ENCODE measurements around the gene FPGT. TPM values are rescaled to one million over a fixed set of nuclear protein-coding genes. Genes with fewer than 3 reads are reported as not detected.

Gene FPGT
- polyA plus RNA-seq, 1 experiment = 6.2 TPM

GRCh38 chr1:74205266-74205665 lies 7.2 kb downstream of the FPGT start:
- Histone ChIP-seq H3K27me3 (ENCODE audit: control insufficient read depth, insufficient read depth, low read length) (no peaks in the 10 kb centered on the region), H3K4me3 (ENCODE audit: low read depth, low read length) (no peak overlapping the region), H3K36me3 (ENCODE audit: control insufficient read depth, insufficient read depth, low read length) (no peaks in the 10 kb centered on the region)
- ChIA-PET POLR2A (no interaction called here), CTCF (interaction anchor here (1.1 kb wide), 1 partner anchor 13 kb away, joined by 3 read pairs; no protein-coding TSS in a partner anchor)
- no peak for DNase-seq (ENCODE audit: low read depth)
- TF ChIP-seq CTCF (IDR thresholded peaks at IDR 0.05; ENCODE audit: insufficient read depth, low read depth, low read length) = no peak

- no peak overlapping the region for H3K4me3 ChIP-seq (ENCODE audit: low read depth, low read length)
- H3K36me3 ChIP-seq (ENCODE audit: control insufficient read depth, insufficient read depth, low read length) = no peaks in the 10 kb centered on the region
- ChIA-PET CTCF (no interaction called here), POLR2A (no interaction called here)
- TF ChIP-seq CTCF (IDR thresholded peaks at IDR 0.05; ENCODE audit: insufficient read depth, low read depth, low read length) = no peak
- no peaks in the 10 kb centered on the region for H3K27me3 ChIP-seq (ENCODE audit: control insufficient read depth, insufficient read depth, low read length)
- DNase-seq (ENCODE audit: low read depth) = no peak
These were observed 17.2 kb downstream of the FPGT start for GRCh38 chr1:74215229-74215628.

- TF ChIP-seq CTCF (IDR thresholded peaks at IDR 0.05; ENCODE audit: insufficient read depth, low read depth, low read length) = no peak
- Histone ChIP-seq H3K36me3 (ENCODE audit: control insufficient read depth, insufficient read depth, low read length) (no peaks in the 10 kb centered on the region), H3K27me3 (ENCODE audit: control insufficient read depth, insufficient read depth, low read length) (no peaks in the 10 kb centered on the region), H3K4me3 (ENCODE audit: low read depth, low read length) (no peak overlapping the region)
- DNase-seq (ENCODE audit: low read depth) = no peak
- CTCF ChIA-PET = no interaction called here
- POLR2A ChIA-PET = no interaction called here
These were observed 24.7 kb downstream of the FPGT start for GRCh38 chr1:74222701-74223100.

GRCh38 chr1:74223453-74223852 lies 25.4 kb downstream of the FPGT start:
- DNase-seq (ENCODE audit: low read depth) = no peak
- TF ChIP-seq CTCF (IDR thresholded peaks at IDR 0.05; ENCODE audit: insufficient read depth, low read depth, low read length) = no peak
- ChIA-PET POLR2A (no interaction called here), CTCF (no interaction called here)
- Histone ChIP-seq H3K4me3 (ENCODE audit: low read depth, low read length) (no peak overlapping the region), H3K36me3 (ENCODE audit: control insufficient read depth, insufficient read depth, low read length) (no peaks in the 10 kb centered on the region), H3K27me3 (ENCODE audit: control insufficient read depth, insufficient read depth, low read length) (no peaks in the 10 kb centered on the region)

- DNase-seq (ENCODE audit: low read depth) = no peak
- CTCF ChIA-PET = no interaction called here
- POLR2A ChIA-PET = no interaction called here
- H3K36me3 ChIP-seq (ENCODE audit: control insufficient read depth, insufficient read depth, low read length) = no peaks in the 10 kb centered on the region
- TF ChIP-seq CTCF (IDR thresholded peaks at IDR 0.05; ENCODE audit: insufficient read depth, low read depth, low read length) = no peak
- no peaks in the 10 kb centered on the region for H3K27me3 ChIP-seq (ENCODE audit: control insufficient read depth, insufficient read depth, low read length)
- no peak within 1 kb of the TSS for H3K4me3 ChIP-seq (ENCODE audit: low read depth, low read length)
These were observed 37.1 kb downstream of the FPGT start, which contains the start of gene TNNI3K for GRCh38 chr1:74235153-74235552. TSS of gene TNNI3K (plus strand) at chr1:74235387. CDS start at chr1:74235452, 65 bp downstream.
